WTC11 (cell line): ENCODE results near the gene KRTAP13-4. TPM values are rescaled to one million over a fixed set of nuclear protein-coding genes. Genes with fewer than 3 reads are reported as not detected.
A peak's percentile ranks its signal among the peaks of the same experiment; 100 is the strongest.

ENCODE experiments used
- ATAC-seq: fragments of 200-7000 bp; cut with Tn5 transposase; 2 replicates; pipeline ENCODE4 v1.10.0; 2021; ENCODE audit warnings: mild to moderate bottlenecking, moderate library complexity
- CTCF ChIA-PET: fragments of 300-600 bp; sonication (Branson Sonifier 250); formaldehyde crosslinking; loops from one replicate; lab custom pipeline; 2021; ENCODE audit warnings: antibody characterized with exemption; lab: Charles Lee
- POLR2A ChIA-PET: fragments of 350-600 bp; sonication (Branson Sonifier 250); formaldehyde crosslinking; loops from one replicate; lab custom pipeline; 2021; ENCODE audit warnings: antibody characterized with exemption; lab: Charles Lee
- DNase-seq: peaks from one replicate; pipeline ENCODE4 v3.0.0; 2021; ENCODE audit warnings: low spot score
- H3K27ac Mint-ChIP-seq: 2 replicates; pipeline ENCODE4 v1.8.0; 2021; ENCODE audit warnings: mixed read lengths
- H3K27me3 Mint-ChIP-seq: 2 replicates; pipeline ENCODE4 v1.8.0; 2021; ENCODE audit warnings: low read depth, mild to moderate bottlenecking, moderate library complexity, mixed read lengths
- H3K36me3 Mint-ChIP-seq: 2 replicates; pipeline ENCODE4 v1.8.0; 2021; ENCODE audit warnings: mixed read lengths
- H3K4me1 Mint-ChIP-seq: 2 replicates; pipeline ENCODE4 v1.8.0; 2022; ENCODE audit warnings: mixed read lengths
- H3K4me3 Mint-ChIP-seq: 2 replicates; pipeline ENCODE4 v1.8.0; 2021; ENCODE audit warnings: mild to moderate bottlenecking, moderate library complexity, mixed read lengths
- H3K9me3 Mint-ChIP-seq: 2 replicates; pipeline ENCODE4 v1.8.0; 2021; ENCODE audit warnings: mixed read lengths
- ATF1 ChIP-seq: sonication (generic); formaldehyde crosslinking; IDR thresholded peaks from 2 replicates; pipeline ENCODE4 v1.8.1; 2023; ENCODE audit warnings: mild to moderate bottlenecking, moderate library complexity, missing genetic modification reagents
- ELF4 ChIP-seq: sonication (generic); formaldehyde crosslinking; IDR thresholded peaks from 2 replicates; pipeline ENCODE4 v1.8.1; 2022; ENCODE audit warnings: low read depth, mild to moderate bottlenecking, moderate library complexity, missing genetic modification reagents
- FOXK1 ChIP-seq: sonication (generic); formaldehyde crosslinking; IDR thresholded peaks from 2 replicates; pipeline ENCODE4 v1.8.0; 2022; ENCODE audit warnings: mild to moderate bottlenecking, moderate library complexity, missing genetic modification reagents
- GABPB1 ChIP-seq: sonication (generic); formaldehyde crosslinking; IDR thresholded peaks from 2 replicates; pipeline ENCODE4 v1.8.1; 2023; ENCODE audit warnings: mild to moderate bottlenecking, missing genetic modification reagents
- GRHL2 ChIP-seq: fragments of 250-450 bp; sonication (Bioruptor Pico); IDR thresholded peaks from 2 replicates; pipeline ENCODE4 v1.8.0; 2022; ENCODE audit warnings: mild to moderate bottlenecking, moderate library complexity; ENCODE audit not compliant: insufficient replicate concordance, severe bottlenecking
- IRF2 ChIP-seq: sonication (generic); formaldehyde crosslinking; IDR thresholded peaks from 2 replicates; pipeline ENCODE4 v1.8.0; 2022; ENCODE audit warnings: low read depth, missing genetic modification reagents, borderline replicate concordance
- NFYB ChIP-seq: sonication (generic); formaldehyde crosslinking; conservative IDR thresholded peaks from 2 replicates; pipeline ENCODE4 v1.8.0; 2022; ENCODE audit warnings: low read depth, missing genetic modification reagents
- NR1H2 ChIP-seq: sonication (generic); formaldehyde crosslinking; IDR thresholded peaks from 2 replicates; pipeline ENCODE4 v1.9.0; 2021; ENCODE audit warnings: mild to moderate bottlenecking, moderate library complexity, missing genetic modification reagents
- PREB ChIP-seq: sonication (generic); formaldehyde crosslinking; IDR thresholded peaks from 2 replicates; pipeline ENCODE4 v1.8.1; 2022; ENCODE audit warnings: mild to moderate bottlenecking, missing genetic modification reagents, moderate library complexity, borderline replicate concordance
- RELA ChIP-seq: sonication (generic); formaldehyde crosslinking; IDR thresholded peaks from 2 replicates; pipeline ENCODE4 v1.8.1; 2022; ENCODE audit warnings: missing genetic modification reagents, mild to moderate bottlenecking, borderline replicate concordance
- RORB ChIP-seq: fragments of 250-450 bp; sonication (Bioruptor Pico); IDR thresholded peaks from 2 replicates; pipeline ENCODE4 v1.9.0; 2021; ENCODE audit warnings: mild to moderate bottlenecking
- ZNF512 ChIP-seq: sonication (generic); formaldehyde crosslinking; IDR thresholded peaks from 2 replicates; pipeline ENCODE4 v1.8.1; 2022; ENCODE audit warnings: missing genetic modification reagents, borderline replicate concordance
- total RNA-seq: library from RNA; stranded (reverse); gene quantifications from 3 replicates; pipeline ENCODE4 v1.2.3, GENCODE V29; 2021
- TF ChIP-seq, protein P1 (sequence below): sonication (generic); formaldehyde crosslinking; IDR thresholded peaks from 2 replicates; pipeline ENCODE4 v1.8.0; 2022; ENCODE audit warnings: missing genetic modification reagents
- TF ChIP-seq, protein P2 (sequence below): sonication (generic); formaldehyde crosslinking; IDR thresholded peaks from 2 replicates; pipeline ENCODE4 v1.8.1; 2023; ENCODE audit warnings: mild to moderate bottlenecking, missing genetic modification reagents
- TF ChIP-seq, protein P3 (sequence below): sonication (generic); formaldehyde crosslinking; IDR thresholded peaks from 2 replicates; pipeline ENCODE4 v1.8.1; 2023; ENCODE audit warnings: mild to moderate bottlenecking, missing genetic modification reagents

The KRTAP13-4 gene
- total RNA-seq, 1 experiment from 2014 or later: not detected

DNA sequence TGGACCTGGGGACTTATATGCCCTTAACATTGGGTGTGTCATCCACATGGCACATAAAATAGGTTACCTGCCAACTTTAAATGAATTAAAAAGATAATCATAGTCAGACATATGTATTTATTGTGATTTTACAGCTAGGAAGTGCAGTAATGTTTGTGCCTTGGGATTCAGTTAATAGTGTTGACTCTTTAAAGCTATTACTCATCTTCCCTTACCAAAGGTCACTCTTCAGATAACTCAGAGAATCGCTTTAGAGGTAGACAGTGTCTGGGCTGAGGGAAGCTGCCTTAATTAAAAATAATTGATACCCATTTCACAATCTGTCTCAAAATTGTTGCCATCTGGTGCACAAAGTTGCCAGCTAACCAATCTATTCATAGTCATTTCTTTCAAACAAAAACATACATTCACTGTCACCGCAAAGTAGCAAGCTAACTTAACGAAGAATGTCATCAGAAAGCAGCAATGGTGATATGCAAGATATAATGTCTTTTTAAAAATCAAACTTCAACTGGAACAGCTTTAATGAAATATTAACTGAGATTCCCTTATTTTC, 7.1 kb downstream of the KRTAP13-4 start (continued):
- TF ChIP-seq GRHL2 (CRISPR knock-in tag) (no peak), RELA (no peak), NFYB (CRISPR knock-in tag) (no peak), ATF1 (no peak)
- TF ChIP-seq, protein P1, sequence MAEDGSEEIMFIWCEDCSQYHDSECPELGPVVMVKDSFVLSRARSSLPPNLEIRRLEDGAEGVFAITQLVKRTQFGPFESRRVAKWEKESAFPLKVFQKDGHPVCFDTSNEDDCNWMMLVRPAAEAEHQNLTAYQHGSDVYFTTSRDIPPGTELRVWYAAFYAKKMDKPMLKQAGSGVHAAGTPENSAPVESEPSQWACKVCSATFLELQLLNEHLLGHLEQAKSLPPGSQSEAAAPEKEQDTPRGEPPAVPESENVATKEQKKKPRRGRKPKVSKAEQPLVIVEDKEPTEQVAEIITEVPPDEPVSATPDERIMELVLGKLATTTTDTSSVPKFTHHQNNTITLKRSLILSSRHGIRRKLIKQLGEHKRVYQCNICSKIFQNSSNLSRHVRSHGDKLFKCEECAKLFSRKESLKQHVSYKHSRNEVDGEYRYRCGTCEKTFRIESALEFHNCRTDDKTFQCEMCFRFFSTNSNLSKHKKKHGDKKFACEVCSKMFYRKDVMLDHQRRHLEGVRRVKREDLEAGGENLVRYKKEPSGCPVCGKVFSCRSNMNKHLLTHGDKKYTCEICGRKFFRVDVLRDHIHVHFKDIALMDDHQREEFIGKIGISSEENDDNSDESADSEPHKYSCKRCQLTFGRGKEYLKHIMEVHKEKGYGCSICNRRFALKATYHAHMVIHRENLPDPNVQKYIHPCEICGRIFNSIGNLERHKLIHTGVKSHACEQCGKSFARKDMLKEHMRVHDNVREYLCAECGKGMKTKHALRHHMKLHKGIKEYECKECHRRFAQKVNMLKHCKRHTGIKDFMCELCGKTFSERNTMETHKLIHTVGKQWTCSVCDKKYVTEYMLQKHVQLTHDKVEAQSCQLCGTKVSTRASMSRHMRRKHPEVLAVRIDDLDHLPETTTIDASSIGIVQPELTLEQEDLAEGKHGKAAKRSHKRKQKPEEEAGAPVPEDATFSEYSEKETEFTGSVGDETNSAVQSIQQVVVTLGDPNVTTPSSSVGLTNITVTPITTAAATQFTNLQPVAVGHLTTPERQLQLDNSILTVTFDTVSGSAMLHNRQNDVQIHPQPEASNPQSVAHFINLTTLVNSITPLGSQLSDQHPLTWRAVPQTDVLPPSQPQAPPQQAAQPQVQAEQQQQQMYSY: no peak
- TF ChIP-seq, protein P2, sequence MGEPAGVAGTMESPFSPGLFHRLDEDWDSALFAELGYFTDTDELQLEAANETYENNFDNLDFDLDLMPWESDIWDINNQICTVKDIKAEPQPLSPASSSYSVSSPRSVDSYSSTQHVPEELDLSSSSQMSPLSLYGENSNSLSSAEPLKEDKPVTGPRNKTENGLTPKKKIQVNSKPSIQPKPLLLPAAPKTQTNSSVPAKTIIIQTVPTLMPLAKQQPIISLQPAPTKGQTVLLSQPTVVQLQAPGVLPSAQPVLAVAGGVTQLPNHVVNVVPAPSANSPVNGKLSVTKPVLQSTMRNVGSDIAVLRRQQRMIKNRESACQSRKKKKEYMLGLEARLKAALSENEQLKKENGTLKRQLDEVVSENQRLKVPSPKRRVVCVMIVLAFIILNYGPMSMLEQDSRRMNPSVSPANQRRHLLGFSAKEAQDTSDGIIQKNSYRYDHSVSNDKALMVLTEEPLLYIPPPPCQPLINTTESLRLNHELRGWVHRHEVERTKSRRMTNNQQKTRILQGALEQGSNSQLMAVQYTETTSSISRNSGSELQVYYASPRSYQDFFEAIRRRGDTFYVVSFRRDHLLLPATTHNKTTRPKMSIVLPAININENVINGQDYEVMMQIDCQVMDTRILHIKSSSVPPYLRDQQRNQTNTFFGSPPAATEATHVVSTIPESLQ: no peak

DNA sequence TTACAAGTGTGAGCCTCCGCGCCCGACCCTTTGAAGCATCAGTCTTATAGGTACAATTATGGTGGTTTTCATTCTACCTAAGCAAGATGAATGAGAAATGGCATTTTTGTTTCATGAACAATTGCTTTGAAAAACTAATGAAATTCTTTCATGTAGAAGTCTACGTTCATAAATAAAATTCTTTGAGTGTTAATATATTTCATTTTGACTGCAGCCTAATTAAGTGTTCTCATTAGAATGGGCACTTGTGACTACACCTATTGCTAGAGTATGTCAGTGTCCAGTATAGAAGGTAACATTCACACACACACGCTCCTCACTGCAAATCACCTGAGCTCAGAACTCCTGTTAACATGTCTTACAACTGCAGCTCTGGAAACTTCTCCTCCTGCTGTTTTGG, 10.0 kb downstream of the KRTAP13-4 start, which contains the start of gene KRTAP15-1:
Gene KRTAP15-1 (plus strand): TSS at position 301 of the 400 bp plus-strand sequence. CDS start 53 bp downstream, at position 354.
- POLR2A ChIA-PET: no interaction called here
- H3K9me3 Mint-ChIP-seq: no peaks in the 10 kb centered on the region
- H3K4me1 Mint-ChIP-seq: peaks cover 23% of the 10 kb centered on the region
- H3K27me3 Mint-ChIP-seq: no peaks in the 10 kb centered on the region
- H3K4me3 Mint-ChIP-seq: no peak within 1 kb of the TSS
- H3K27ac Mint-ChIP-seq: no peak within 1 kb of the TSS
- ATAC-seq (no peak), DNase-seq (no peak)
- no peak for TF ChIP-seq FOXK1
- no peak for TF ChIP-seq ELF4 (CRISPR knock-in tag)
- TF ChIP-seq, protein P3, sequence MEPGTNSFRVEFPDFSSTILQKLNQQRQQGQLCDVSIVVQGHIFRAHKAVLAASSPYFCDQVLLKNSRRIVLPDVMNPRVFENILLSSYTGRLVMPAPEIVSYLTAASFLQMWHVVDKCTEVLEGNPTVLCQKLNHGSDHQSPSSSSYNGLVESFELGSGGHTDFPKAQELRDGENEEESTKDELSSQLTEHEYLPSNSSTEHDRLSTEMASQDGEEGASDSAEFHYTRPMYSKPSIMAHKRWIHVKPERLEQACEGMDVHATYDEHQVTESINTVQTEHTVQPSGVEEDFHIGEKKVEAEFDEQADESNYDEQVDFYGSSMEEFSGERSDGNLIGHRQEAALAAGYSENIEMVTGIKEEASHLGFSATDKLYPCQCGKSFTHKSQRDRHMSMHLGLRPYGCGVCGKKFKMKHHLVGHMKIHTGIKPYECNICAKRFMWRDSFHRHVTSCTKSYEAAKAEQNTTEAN: no peak
- no peak for TF ChIP-seq PREB (CRISPR knock-in tag)
- CTCF ChIA-PET: interaction anchor here (1.8 to 1.9 kb wide), 2 partner anchors 24 to 31 kb away, joined by 4 to 5 read pairs; no protein-coding TSS in a partner anchor
- H3K36me3 Mint-ChIP-seq: no peaks in the 10 kb centered on the region

DNA sequence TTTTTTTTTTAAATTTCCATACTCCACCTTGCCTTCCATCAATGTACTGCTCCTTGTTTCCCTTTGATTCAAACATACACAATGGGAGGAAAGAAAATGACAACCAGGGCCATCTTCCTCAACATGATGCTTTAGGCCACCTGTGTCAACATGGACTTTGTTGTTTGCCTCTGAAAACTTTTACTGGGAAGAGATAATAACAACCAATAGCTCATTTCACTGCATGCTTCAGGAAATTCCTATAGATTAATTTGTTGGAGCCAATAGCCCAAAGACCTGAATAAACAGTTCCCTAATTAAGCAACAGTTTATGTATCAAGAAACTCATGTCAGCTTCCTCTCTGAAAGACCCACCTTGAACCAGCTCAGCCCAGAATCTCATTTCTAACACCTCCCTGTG, 13.2 kb downstream of the KRTAP13-4 start:
- Mint-ChIP-seq H3K27ac (peak overlapping the region; percentile 66), H3K4me3 (no peak overlapping the region), H3K4me1 (peaks cover 29% of the 10 kb centered on the region), H3K27me3 (no peaks in the 10 kb centered on the region), H3K9me3 (no peaks in the 10 kb centered on the region), H3K36me3 (no peaks in the 10 kb centered on the region)
- ChIA-PET CTCF (interaction anchor here (0.5 to 3.3 kb wide), 8 partner anchors 10 to 969 kb away, joined by 3 to 19 read pairs (median 8); no protein-coding TSS in a partner anchor), POLR2A (no interaction called here)
- ATAC-seq (no peak), DNase-seq (no peak)
- TF ChIP-seq RORB (CRISPR knock-in tag) (no peak), IRF2 (CRISPR knock-in tag) (no peak), NR1H2 (CRISPR knock-in tag) (no peak), ZNF512 (CRISPR knock-in tag) (no peak), GABPB1 (no peak)
